EH (cell line): ENCODE results near the gene STKLD1.
"Not testable (repeated sequence)": the region's sequence is repeated elsewhere in the genome, so short reads cannot be mapped to it uniquely, and the experiment has no call there.

ENCODE experiments used
- DNase-seq: peaks from one replicate; pipeline ENCODE4 v3.0.0-alpha.2; 2015; ENCODE audit warnings: low read depth

The STKLD1 gene

DNA sequence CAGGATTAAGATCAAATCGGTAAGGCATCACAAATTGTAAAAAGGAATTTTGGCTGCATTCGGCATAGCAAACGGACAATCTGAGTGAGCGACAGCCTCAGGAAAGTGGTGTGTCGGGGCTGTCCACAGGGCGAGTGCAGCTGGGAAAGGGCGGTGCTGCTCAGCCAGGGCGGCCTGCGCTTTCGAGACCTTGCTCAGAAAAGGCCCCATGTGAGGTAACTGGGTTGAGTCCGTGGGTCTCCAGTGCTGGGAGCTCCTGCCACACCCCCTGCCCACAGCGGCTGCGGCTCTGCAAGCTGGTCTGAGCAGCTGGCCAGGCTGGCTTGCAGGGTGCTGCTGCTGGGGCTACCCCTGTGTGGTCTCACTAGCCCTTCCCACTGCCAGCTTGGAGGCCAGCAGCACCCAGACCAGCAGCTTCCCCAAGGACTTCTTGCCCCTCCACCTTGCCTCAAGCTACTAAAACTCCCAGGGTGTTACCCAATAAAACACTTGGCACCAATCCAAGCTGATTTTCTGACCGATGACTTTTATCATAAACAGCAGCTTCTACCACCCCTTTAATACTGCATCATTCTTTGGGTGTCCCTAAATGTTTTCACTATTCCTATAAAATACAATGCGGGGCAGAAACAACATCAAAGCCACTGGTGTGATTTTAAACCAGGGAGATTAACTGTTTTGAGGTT lies 13.7 kb upstream of the STKLD1 start:
- peak; percentile 18 for DNase-seq

DNA sequence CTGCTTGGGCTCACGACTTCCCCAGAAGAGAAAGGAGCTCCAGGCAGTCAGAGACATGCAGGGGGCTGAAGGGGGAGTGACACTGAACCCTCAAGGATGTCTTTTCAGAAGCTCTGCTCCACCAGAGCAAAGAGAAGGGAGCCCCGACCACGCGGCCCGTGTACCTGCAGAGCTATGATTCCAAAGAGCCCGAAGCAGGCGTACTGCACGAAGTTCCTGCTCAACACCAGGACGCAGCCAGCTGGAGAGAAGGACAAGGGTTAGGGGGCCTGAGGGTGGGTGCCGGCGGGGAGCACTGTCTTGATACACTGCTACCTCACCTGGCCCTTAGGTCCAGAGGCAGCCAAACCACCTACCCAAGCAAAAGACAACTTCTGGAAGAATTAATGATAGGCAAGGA lies 9.7 kb upstream of the STKLD1 start:
- DNase-seq = no peak

DNA sequence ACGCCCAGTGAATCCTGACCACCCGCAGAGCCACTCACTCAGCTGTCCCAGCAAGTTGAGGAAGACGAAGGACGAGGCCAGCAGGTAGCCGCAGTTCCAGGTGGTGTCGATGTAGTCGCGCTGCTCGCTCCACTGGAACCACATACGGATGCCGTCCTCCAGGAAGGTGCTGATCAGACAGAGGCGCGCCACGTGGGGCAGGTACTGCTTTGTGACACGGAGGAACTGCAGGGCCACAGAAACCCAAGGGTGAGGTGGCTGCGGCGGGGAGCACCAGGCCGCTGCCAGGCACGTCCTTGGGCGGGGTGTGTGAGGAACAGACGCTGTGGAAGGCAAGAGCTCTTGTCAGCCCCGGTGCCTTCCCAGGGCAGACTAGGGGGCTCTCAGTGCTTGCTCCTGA lies 8.9 kb upstream of the STKLD1 start:
- DNase-seq = no peak

DNA sequence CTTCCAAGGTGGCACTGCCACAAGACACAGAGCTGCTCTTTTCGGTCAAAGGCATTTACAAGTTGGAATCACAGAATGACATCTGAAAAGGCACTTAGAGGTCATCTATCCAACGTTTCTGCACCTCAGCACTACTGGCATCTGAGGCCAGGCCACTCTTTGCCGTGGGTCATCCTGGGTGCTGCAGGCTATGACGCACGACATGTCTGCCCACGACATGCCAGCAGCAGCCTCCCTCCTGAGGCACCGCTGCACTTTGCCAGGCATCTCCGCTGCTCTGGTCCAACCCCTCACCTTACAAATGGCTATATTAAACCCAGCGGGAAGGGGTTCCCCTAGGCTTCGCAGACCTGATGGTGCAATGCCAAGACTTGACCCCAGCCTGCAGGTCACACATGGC lies 8.4 kb upstream of the STKLD1 start:
- no peak for DNase-seq

DNA sequence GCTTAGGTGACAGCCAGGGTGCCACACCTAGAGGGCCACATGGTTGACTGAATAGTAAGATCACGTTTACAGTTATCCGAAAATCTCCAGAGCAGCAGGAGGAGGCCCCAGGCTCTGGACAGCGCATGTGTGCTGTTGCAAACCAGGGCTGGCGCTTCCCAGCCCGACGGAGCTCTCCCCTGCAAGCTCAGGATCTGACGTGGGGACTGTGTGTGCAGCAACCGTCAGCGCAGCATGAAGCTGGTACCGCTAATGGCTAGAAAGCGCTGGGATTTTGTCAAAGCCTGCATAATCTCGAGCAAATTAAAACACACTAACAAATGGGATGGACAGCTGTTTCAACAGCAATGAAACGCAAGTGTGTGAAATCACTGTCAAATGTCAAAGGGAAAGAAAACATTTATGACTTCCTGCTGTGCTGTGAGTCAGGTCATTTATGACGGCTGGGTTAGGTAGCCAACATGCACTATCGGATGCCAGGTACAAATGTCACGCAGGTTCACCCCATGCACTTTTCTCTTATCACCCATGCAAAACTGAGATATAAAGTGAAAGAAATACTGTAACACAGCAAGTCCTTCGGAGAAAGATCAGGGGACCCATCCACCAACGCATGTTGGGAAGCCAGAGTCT lies 7.8 kb upstream of the STKLD1 start:
- no peak for DNase-seq

DNA sequence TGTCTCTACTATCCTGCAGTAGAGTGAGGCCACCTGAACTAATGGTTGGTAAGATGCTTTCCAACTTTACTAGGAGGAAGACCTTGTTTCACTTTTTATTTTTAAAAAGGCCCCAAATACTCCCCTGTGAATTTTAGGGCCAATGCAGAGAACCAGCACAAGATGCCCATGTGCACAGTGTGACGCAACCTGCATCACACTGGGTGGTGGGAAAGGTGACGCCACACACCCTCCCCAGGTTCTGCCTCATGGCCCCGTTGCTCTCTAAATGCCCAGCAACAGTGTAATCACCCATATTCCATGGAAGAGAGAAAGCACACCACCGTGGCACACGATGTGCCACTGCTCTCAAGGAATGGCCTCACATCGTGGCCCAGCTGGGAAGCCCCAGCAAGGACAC lies 6.7 kb upstream of the STKLD1 start:
- DNase-seq = no peak

DNA sequence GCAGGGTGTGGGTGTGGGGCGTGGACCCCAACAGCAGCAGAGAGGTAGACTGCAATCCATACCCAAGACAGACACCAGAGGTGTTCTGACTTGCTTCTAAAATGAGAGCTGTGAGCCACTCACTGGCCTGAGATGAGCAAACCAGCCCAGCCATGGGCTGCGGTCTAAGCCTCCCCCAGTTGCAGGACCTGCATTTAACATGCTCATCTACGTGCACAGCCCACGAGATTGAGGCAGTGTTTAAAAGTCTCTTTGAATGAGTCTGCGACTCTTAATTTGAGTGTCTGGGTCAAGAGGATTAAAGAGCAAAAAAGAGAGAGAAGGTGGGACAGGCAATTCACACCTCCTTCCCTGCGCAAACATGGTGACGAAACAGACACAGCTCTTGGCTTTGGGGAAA lies 6.2 kb upstream of the STKLD1 start:
- no peak for DNase-seq

DNA sequence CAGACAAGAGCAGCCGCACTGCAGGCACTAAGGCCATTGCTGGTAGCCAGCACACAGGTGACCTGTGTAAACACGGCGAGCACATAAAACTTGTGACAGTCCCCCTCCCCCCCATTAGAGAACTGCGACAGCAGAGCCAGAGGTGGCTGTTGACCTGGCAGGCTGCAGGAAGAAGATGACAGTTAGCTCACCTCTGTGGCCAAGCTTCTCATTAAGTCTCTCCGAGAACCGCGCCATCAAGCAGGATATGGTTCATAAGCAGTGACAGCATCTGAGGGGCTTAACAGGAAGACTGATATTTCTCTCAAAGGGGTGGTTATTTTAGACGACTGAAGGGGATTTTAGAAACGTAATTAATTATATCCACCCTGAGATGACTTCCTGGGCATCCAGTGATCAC lies 5.5 kb upstream of the STKLD1 start:
- no peak for DNase-seq

DNA sequence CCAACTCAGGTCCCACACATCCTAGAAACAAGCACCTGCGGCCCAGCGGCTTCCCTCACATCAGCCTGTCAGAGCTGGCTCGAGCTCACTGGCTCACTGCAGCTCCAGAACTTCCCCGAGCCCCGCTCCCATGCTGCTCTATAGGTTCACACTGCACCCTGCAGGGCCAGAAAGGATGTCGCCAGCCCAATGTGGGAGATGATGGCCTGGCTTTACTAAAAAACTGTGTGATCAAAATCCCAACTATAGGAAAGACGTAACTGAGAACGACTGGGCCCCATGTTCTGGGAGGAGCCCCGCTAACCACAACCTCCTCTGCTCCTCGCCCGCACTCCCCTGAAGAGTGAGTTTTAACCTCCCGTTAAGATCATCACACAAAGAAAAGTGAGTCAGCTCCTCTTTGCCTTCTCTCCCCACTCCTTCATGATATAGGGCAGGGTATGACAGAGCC lies 4.9 kb upstream of the STKLD1 start:
- DNase-seq = no peak

DNA sequence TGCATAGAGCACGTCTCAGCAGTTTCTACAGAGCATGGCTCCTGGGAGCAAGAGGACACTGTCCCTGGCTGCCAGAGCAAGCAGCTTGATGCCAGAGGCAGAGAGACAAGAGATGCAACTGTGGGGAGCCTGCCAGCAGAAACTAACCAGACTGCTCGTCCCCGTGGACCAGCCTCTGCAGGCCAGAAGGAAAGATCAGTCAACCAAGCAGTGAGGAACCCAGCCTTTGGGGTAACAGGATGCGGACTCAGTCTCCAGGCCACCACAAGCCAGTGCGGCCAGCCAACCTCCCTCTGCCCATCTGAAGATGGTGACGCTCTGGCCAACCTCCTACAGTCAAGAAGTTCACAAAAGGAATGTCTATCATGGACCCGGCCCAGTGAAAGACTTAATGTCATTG lies 4.0 kb upstream of the STKLD1 start:
- DNase-seq = no peak

DNA sequence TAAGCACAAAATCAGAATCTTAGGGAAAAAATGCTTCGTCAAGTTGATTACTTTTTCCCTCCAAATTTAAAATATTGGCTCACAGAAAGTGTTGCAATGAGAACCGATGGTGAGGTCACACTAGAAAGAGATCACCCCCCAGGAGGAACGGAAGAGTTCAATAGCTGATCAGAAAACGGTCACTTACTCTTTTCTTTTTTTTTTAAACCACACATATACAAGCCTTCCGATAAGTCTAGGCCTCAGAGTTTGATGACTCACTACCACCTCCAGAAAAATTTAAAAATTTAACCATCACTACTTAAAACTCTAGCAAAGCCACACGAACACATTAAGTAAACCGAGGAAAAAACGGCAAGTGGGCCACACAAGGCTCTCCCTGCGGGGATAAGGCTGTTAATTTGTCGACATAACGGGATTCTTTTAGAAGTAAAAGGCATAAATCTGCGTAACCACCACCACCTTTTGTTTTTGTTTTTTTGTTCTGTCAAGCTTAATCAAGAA lies 1.5 kb upstream of the STKLD1 start:
- DNase-seq = peak; percentile 71

DNA sequence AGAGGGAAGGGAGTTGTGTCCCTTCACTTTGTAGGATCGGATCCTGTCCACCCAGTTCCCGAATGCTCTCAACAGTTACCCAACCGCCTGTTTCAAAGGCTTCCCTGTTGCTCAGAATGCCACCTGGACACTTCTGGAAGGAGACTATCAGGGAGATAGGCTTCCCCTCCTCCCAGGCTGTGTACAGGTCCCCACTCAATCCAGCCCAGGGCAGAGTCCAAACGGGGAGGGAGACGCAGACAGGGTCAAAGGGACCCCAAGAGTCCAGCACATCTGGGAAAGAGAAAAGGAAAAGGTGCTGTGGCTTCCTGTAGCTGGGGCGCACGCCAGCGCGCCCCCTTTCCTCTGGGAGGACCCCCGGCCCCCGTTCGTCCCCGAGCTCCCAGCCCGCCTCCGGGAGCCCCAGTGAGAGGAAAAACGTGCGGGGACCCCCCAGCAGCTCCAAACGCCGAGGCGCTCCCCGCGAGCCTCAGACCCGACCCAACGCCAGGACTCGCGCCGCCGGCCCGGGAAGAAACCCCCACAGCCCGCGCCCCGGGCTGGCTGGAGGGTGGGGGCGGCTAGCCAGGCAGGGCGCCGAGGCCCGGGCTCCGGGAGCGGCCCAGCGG lies 946 bp upstream of the STKLD1 start:
- DNase-seq = peak; percentile 54

DNA sequence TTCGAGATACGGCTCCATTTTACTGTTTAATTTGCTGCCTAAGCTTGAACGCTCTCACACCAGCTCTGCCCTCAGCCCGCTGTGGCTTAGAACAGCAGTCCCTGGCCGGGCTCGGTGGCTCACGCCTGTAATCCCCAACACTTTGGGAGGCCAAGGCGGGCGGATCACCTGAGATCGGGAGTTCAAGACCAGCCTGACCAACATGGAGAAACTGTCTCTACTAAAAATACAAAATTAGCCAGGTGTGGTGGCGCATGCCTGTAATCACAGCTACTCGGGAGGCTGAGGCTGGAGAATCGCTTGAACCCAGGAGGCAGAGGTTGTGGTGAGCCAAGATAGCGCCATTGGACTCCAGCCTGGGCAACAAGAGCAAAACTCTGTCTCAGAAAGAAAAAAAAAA lies 1.1 kb downstream of the STKLD1 start:
- not testable (repeated sequence) for DNase-seq

DNA sequence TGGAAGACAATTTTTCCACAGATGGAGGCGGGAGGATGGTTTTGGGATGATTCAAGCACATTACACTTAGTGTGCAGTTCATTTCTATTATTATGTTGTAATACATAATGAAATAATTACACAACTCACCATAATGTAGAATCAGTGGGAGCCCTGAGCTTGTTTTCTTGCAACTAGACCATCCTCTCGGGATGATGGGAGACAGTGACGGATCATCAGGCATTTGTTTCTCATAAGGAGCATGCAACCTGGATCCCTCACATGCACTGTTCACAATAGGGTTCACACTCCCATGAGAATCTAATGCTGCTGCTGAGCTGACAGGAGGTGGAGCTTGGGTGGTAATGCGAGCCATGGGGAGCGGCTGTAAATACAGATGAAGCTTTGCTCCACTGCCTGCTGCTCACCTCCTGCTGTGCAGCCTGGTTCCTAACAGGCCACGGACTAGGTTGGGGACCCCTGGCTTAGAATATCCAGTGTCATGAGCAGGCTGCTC lies 1.6 kb downstream of the STKLD1 start:
- peak; percentile 69 for DNase-seq

DNA sequence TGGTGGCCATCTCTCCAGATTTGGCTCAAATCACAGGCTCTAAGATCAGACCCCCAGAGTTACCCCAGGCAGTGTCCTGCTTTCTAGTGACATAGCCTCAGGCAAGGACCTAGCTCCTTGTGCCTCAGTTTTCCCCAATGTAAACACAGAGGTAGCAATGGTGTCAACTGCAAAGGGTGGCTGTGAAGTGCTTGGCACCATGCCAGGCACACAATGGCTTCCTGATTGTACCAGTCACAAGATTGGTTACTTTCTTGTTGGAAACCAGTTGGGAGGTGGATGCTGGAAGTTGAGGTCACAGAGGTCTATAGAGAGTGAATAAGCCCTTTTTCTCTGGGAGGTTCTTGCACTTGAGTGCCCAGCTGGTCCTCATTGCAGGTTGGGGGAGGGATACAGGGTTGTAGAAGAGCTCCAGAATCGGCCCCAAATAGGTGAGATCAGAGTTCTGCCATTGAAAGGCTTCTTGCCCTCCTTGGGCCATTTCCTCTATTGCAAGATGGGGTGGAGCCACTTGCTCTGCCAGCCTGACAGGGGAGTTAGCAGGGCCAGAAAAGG lies 2.3 kb downstream of the STKLD1 start:
- no peak for DNase-seq

DNA sequence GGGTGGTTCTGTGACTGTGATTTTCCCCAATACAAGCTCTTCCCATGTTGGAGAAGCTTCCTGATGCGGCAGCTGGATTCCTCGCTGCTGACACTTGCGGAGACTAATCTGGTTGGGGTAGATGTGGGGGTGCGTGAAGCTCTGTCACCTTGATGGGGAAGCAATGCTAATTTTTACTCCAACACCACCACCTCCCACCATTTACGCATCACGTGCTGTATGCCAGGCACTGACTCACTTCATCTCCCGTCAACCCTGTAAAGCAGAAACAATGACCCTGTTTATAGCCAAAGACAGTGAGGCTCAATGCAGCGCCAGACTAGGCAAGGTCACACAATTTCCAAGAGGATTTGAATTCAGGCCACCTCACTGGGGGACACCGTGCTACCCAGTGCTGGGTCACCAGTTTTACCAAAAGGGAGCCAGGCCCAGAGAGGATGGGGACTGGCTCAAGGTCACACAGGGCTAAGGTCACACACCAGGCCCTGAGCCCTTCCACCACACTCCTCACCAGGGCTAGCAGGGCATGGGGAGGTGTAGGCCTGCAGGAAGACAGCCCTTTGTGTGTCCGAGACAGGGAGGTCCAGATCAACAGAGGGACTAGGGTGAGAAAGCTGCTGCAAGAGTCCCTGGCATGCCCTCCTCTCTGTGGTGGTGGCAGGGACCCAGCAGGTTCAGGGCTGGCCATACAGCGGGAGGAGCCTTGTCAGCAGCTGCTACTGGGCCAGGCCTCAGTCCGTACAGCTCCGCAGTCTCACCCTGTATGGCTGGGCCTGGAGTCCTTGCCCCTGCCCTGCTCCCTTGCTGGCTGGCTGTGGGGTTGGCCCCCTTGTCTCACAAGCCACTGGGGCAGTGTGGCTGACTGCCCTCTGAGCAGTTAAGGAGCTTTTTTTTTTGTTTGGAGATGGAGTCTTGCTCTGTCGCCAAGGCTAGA lies 3.3 kb downstream of the STKLD1 start:
- DNase-seq = no peak

DNA sequence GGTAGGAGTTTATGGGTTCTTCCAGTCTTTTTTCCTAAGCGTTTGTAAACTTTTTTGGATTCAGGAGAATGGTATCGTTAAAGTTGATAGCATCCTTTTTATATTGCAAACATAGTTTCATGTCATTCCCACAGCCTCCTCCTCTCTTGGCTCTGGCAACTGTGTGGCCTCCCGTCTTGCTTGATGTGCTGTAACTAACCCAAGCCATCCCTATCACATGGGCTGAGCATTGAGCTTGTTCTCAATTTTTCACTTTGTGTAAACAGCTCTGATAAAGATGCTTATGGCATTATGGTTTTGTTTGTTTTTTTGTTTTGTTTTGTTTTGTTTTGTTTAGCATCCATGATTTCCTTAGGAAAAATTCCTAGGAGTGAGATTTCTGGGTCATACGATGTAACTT lies 4.6 kb downstream of the STKLD1 start:
- no peak for DNase-seq

DNA sequence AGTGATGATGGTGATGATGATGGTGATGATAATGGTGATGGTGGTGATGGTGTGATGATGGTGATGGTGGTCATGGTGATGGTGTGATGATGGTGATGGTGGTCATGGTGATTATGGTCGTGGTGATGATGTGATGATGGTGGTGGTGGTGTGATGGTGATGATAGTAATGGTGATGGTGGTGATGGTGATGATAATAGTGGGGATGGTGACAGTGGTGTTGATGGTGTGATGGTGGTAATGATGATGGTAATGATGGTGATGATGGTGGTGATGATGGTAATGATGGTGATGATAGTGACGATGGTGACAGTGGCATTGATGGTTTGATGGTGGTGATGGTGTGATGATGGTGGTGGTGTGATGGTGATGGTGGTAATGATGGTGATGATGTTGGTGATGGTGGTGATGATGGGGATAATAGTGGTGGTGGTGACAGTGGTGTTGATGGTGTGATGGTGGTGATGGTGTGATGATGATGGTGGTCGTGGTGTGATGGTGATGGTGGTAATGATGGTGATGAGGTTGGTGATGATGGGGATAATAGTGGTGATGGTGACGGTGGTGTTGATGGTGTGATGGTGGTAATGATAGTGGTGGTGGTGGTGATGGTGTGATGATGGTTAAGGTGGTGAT lies 6.5 kb downstream of the STKLD1 start:
- DNase-seq = no peak

DNA sequence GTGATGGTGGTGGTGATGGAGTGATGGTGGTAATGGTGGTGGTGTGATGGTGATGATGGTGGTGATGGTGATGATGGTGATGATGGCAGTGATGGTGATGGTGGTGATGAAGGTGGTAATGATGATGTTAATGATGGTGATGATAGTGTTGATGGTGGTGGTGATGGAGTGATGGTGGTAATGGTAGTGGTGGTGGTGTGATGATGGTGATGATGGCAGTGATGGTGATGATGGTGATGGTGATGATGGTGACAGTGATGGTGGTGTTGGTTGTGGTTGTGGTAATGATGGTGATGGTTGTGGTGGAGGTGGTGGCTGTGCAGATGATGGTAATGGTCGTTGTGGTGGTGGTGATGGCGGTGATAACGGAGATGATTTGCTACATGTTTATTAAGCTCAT lies 7.3 kb downstream of the STKLD1 start:
- DNase-seq = no peak

DNA sequence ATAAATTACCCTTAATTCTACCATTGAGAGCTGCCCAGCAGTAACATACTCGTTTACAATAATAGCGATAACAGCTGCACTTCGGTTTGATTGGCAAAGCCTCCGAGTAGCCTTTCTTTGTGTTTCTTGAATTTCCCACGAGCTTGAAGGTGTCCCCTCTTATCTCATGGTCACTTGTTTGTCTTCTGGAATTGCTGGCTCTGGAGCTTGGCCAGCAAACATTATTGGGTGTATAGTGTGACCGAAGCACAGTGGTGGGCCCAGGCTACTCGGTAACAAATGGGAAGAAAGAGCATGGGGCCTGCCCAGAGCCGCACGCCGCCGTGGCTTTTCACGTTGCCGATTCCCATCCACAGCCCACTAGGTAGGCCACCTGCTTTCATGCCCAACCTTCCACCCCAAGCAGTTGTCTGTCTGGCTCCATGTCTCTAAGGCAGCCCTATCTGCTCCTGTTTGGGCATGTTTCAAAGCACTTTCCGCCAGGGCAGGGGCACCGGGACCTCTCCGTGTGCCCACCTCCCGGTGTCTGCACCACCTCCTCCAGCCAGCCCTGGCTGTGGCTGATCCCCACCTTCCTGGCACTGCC lies 8.7 kb downstream of the STKLD1 start:
- no peak for DNase-seq

DNA sequence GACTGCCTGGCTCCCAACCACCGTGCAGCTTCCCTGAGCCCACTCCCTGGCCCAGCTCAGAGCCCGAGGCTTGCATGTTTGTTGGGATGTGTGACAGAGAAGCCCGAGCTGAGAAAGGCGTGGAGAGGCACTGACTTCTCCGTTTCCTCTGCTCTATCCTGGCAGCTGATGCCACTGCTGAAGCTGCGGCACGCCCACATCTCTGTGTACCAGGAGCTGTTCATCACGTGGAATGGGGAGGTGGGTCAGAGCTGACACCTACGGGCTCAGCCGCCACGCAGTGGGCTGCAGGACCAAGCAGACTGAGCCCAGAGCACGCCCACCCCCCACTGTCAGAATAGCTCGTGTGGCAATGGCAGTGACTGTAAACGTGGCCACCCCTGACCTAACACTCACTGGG lies 9.3 kb downstream of the STKLD1 start:
- no peak for DNase-seq
